ENCODE results near the gene LPCAT3.

LPCAT3 gene

GRCh38 chr12:6978188-6978587 is 40.1 kb downstream of the LPCAT3 start:
- no peak overlapping the region for H3K4me3 ChIP-seq (ENCODE audit: low read length, poor library complexity, severe bottlenecking)
- no peaks in the 10 kb centered on the region for H3K9me3 ChIP-seq (ENCODE audit: insufficient read depth, low read depth, low read length)
- peaks cover 1% of the 10 kb centered on the region; the same call in 1 of the 2 replicates for H3K79me2 ChIP-seq (ENCODE audit: insufficient read depth, low read length)
- H3K9ac ChIP-seq (ENCODE audit: low read depth, low read length, poor library complexity, severe bottlenecking): no peak overlapping the region
- H2AFZ ChIP-seq (ENCODE audit: low read length): no peak overlapping the region
- no peaks in the 10 kb centered on the region for H3K27me3 ChIP-seq (ENCODE audit: insufficient read depth, low read length, poor library complexity, severe bottlenecking)
- no peaks in the 10 kb centered on the region for H3K4me1 ChIP-seq (ENCODE audit: insufficient read depth, low read length, poor library complexity, severe bottlenecking)
- H4K20me1 ChIP-seq (ENCODE audit: insufficient read depth, low read length, poor library complexity, severe bottlenecking): no peaks in the 10 kb centered on the region
- H3K4me2 ChIP-seq (ENCODE audit: low read depth, low read length, poor library complexity, severe bottlenecking): no peak overlapping the region
- H3F3A ChIP-seq (ENCODE audit: low read depth): no peaks in the 10 kb centered on the region; the same call in 1 of the 2 replicates
- H3K9me2 ChIP-seq (replicated peaks; ENCODE audit: low read depth, low read length): no peaks in the 10 kb centered on the region
- TF ChIP-seq EZH2phosphoT487 (IDR thresholded peaks at IDR 0.05; ENCODE audit: borderline replicate concordance) (no peak), CTCF (conservative IDR thresholded peaks at IDR 0.05; ENCODE audit: low read length) (no peak)
- H3K36me3 ChIP-seq (ENCODE audit: insufficient read depth, low read length): peaks cover 74% of the 10 kb centered on the region; the same call in 1 of the 2 replicates

GRCh38 chr12:6977653-6978052 is 40.6 kb downstream of the LPCAT3 start:
- Histone ChIP-seq H3K9me2 (replicated peaks; ENCODE audit: low read depth, low read length) (no peaks in the 10 kb centered on the region), H3K9ac (ENCODE audit: low read depth, low read length, poor library complexity, severe bottlenecking) (no peak overlapping the region), H3F3A (ENCODE audit: low read depth) (no peaks in the 10 kb centered on the region; the same call in 1 of the 2 replicates), H3K79me2 (ENCODE audit: insufficient read depth, low read length) (peaks cover 6% of the 10 kb centered on the region), H2AFZ (ENCODE audit: low read length) (no peak overlapping the region), H3K4me3 (ENCODE audit: low read length, poor library complexity, severe bottlenecking) (no peak overlapping the region), H3K27me3 (ENCODE audit: insufficient read depth, low read length, poor library complexity, severe bottlenecking) (no peaks in the 10 kb centered on the region), H3K36me3 (ENCODE audit: insufficient read depth, low read length) (peaks cover 70% of the 10 kb centered on the region; the same call in 1 of the 2 replicates), H3K9me3 (ENCODE audit: insufficient read depth, low read depth, low read length) (no peaks in the 10 kb centered on the region), H3K4me1 (ENCODE audit: insufficient read depth, low read length, poor library complexity, severe bottlenecking) (peaks cover under 1% of the 10 kb centered on the region), H4K20me1 (ENCODE audit: insufficient read depth, low read length, poor library complexity, severe bottlenecking) (no peaks in the 10 kb centered on the region), H3K4me2 (ENCODE audit: low read depth, low read length, poor library complexity, severe bottlenecking) (no peak overlapping the region)
- no peak for TF ChIP-seq CTCF (conservative IDR thresholded peaks at IDR 0.05; ENCODE audit: low read length)
- no peak for TF ChIP-seq EZH2phosphoT487 (IDR thresholded peaks at IDR 0.05; ENCODE audit: borderline replicate concordance)

- no peak overlapping the region for H3K9ac ChIP-seq (ENCODE audit: low read depth, low read length, poor library complexity, severe bottlenecking)
- peaks cover 26% of the 10 kb centered on the region for H3K79me2 ChIP-seq (ENCODE audit: insufficient read depth, low read length)
- peaks cover 13% of the 10 kb centered on the region for H3K4me1 ChIP-seq (ENCODE audit: insufficient read depth, low read length, poor library complexity, severe bottlenecking)
- no peaks in the 10 kb centered on the region for H3K27me3 ChIP-seq (ENCODE audit: insufficient read depth, low read length, poor library complexity, severe bottlenecking)
- no peaks in the 10 kb centered on the region for H3K9me2 ChIP-seq (replicated peaks; ENCODE audit: low read depth, low read length)
- H3K9me3 ChIP-seq (ENCODE audit: insufficient read depth, low read depth, low read length): no peaks in the 10 kb centered on the region
- no peak overlapping the region for H2AFZ ChIP-seq (ENCODE audit: low read length)
- TF ChIP-seq CTCF (conservative IDR thresholded peaks at IDR 0.05; ENCODE audit: low read length): no peak
- no peak for TF ChIP-seq EZH2phosphoT487 (IDR thresholded peaks at IDR 0.05; ENCODE audit: borderline replicate concordance)
- no peaks in the 10 kb centered on the region; the same call in 1 of the 2 replicates for H3F3A ChIP-seq (ENCODE audit: low read depth)
- H3K4me3 ChIP-seq (ENCODE audit: low read length, poor library complexity, severe bottlenecking): no peak overlapping the region
- H3K36me3 ChIP-seq (ENCODE audit: insufficient read depth, low read length): peaks cover 51% of the 10 kb centered on the region; the same call in 1 of the 2 replicates
- no peaks in the 10 kb centered on the region for H4K20me1 ChIP-seq (ENCODE audit: insufficient read depth, low read length, poor library complexity, severe bottlenecking)
- H3K4me2 ChIP-seq (ENCODE audit: low read depth, low read length, poor library complexity, severe bottlenecking): no peak overlapping the region
Measured at GRCh38 chr12:6975297-6976032, 42.8 kb downstream of the LPCAT3 start.
